Neural progenitor cell (in vitro differentiated cells): ENCODE data around the gene MRPS9. TPM values are rescaled to one million over a fixed set of nuclear protein-coding genes. Genes with fewer than 3 reads are reported as not detected.

ENCODE experiments used
- DNase-seq: peaks from one replicate; pipeline ENCODE4 v3.0.0-alpha.2; 2016; ENCODE audit warnings: low spot score
- H2AFZ ChIP-seq: fragments of 200-600 bp; sonication (generic); replicated peaks from 2 replicates; pipeline ENCODE4 v1.6.1; 2016; ENCODE audit warnings: antibody characterized with exemption
- H3F3A ChIP-seq: fragments of 200-600 bp; sonication (generic); 2 replicates; pipeline ENCODE4 v1.6.1; 2016; ENCODE audit warnings: antibody characterized with exemption, low read depth
- H3K27ac ChIP-seq: fragments of 200-600 bp; sonication (generic); 2 replicates; pipeline ENCODE4 v1.5.1; 2016; ENCODE audit warnings: mild to moderate bottlenecking
- H3K27me3 ChIP-seq: fragments of 200-600 bp; sonication (generic); 2 replicates; pipeline ENCODE4 v1.6.1; 2016; ENCODE audit warnings: mild to moderate bottlenecking, moderate library complexity
- H3K36me3 ChIP-seq: fragments of 200-600 bp; sonication (generic); 2 replicates; pipeline ENCODE4 v1.5.1; 2016
- H3K4me1 ChIP-seq: fragments of 200-600 bp; sonication (generic); 2 replicates; pipeline ENCODE4 v1.6.1; 2016; ENCODE audit warnings: mixed run types
- H3K4me2 ChIP-seq: fragments of 200-600 bp; sonication (generic); 2 replicates; pipeline ENCODE4 v1.6.1; 2016
- H3K4me3 ChIP-seq: fragments of 200-600 bp; sonication (generic); 2 replicates; pipeline ENCODE4 v1.5.1; 2016
- H3K79me2 ChIP-seq: fragments of 200-600 bp; sonication (generic); 2 replicates; pipeline ENCODE4 v1.6.1; 2016; ENCODE audit warnings: low read depth
- H3K9ac ChIP-seq: fragments of 200-600 bp; sonication (generic); 2 replicates; pipeline ENCODE4 v1.6.1; 2016
- H3K9me3 ChIP-seq: fragments of 200-600 bp; sonication (generic); 2 replicates; pipeline ENCODE4 v1.5.1; 2016; ENCODE audit warnings: low read depth
- H4K20me1 ChIP-seq: fragments of 200-600 bp; sonication (generic); 2 replicates; pipeline ENCODE4 v1.6.1; 2016; ENCODE audit warnings: low read depth
- H3K27ac Mint-ChIP-seq: 3 replicates; pipeline ENCODE4 v1.8.0; 2021; ENCODE audit warnings: mixed read lengths
- H3K27me3 Mint-ChIP-seq: 2 replicates; pipeline ENCODE4 v1.8.0; 2022; ENCODE audit warnings: low read depth, mild to moderate bottlenecking, inconsistent platforms, moderate library complexity, mixed read lengths; ENCODE audit not compliant: insufficient read depth
- H3K36me3 Mint-ChIP-seq: 3 replicates; pipeline ENCODE4 v1.8.0; 2021; ENCODE audit warnings: mixed read lengths
- H3K4me1 Mint-ChIP-seq: 3 replicates; pipeline ENCODE4 v1.8.0; 2021; ENCODE audit warnings: mixed read lengths
- H3K4me3 Mint-ChIP-seq: 3 replicates; pipeline ENCODE4 v1.8.0; 2021; ENCODE audit warnings: mild to moderate bottlenecking, moderate library complexity, mixed read lengths
- H3K9me3 Mint-ChIP-seq: 3 replicates; pipeline ENCODE4 v1.8.0; 2020; ENCODE audit warnings: mixed read lengths
- CTCF ChIP-seq: fragments of 200-600 bp; sonication (generic); IDR thresholded peaks from 2 replicates; pipeline ENCODE4 v1.5.1; 2017; ENCODE audit warnings: antibody characterized with exemption, mild to moderate bottlenecking
- EZH2 ChIP-seq: fragments of 200-600 bp; sonication (generic); IDR thresholded peaks from 2 replicates; pipeline ENCODE4 v1.6.1; 2017; ENCODE audit warnings: antibody characterized with exemption, mild to moderate bottlenecking, moderate library complexity
- EZH2phosphoT487 ChIP-seq: fragments of 200-600 bp; sonication (generic); IDR thresholded peaks from 2 replicates; pipeline ENCODE4 v1.6.1; 2017; ENCODE audit warnings: antibody characterized with exemption
- total RNA-seq: library from RNA; depleted of rRNA; stranded (reverse); fragments of >200 nt; gene quantifications from 2 replicates; pipeline ENCODE4 v1.2.3, GENCODE V29; 2015; ENCODE audit warnings: low replicate concordance

The MRPS9 gene
- total RNA-seq, 1 donor from 2014 or later = 78.0 TPM

GRCh38 chr2:105134081-105134480 lies 96.2 kb downstream of the MRPS9 start:
- H3K27me3 ChIP-seq = no peaks in the 10 kb centered on the region

GRCh38 chr2:105135436-105135835 lies 97.6 kb downstream of the MRPS9 start:
- DNase-seq = no peak
- no peak overlapping the region for H3K4me3 ChIP-seq
- no peaks in the 10 kb centered on the region for H3K36me3 ChIP-seq
- H3K27ac ChIP-seq = no peak overlapping the region
- no peaks in the 10 kb centered on the region for H3K9me3 ChIP-seq
- Mint-ChIP-seq H3K4me1 (peaks cover 4% of the 10 kb centered on the region), H3K27ac (no peak overlapping the region), H3K27me3 (peaks cover 5% of the 10 kb centered on the region), H3K4me3 (no peak overlapping the region), H3K9me3 (no peaks in the 10 kb centered on the region), H3K36me3 (no peaks in the 10 kb centered on the region)
- H3K27me3 ChIP-seq = no peaks in the 10 kb centered on the region
- H3K4me2 ChIP-seq = no peak overlapping the region
- no peaks in the 10 kb centered on the region for H3K4me1 ChIP-seq
- no peaks in the 10 kb centered on the region for H3K79me2 ChIP-seq
- no peaks in the 10 kb centered on the region for H3F3A ChIP-seq
- no peak overlapping the region for H3K9ac ChIP-seq
- TF ChIP-seq EZH2 (no peak), EZH2phosphoT487 (no peak), CTCF (no peak)
- H2AFZ ChIP-seq = no peak overlapping the region
- H4K20me1 ChIP-seq = no peaks in the 10 kb centered on the region

More at GRCh38 chr2:105134081-105134480, 96.2 kb downstream of the MRPS9 start:
- Histone ChIP-seq H3K9me3 (no peaks in the 10 kb centered on the region), H3K4me1 (no peaks in the 10 kb centered on the region), H3K4me3 (no peak overlapping the region), H3K4me2 (no peak overlapping the region), H3F3A (no peaks in the 10 kb centered on the region), H3K9ac (no peak overlapping the region), H3K79me2 (no peaks in the 10 kb centered on the region), H4K20me1 (no peaks in the 10 kb centered on the region), H3K27ac (no peak overlapping the region), H3K36me3 (no peaks in the 10 kb centered on the region), H2AFZ (no peak overlapping the region)
- H3K9me3 Mint-ChIP-seq = no peaks in the 10 kb centered on the region
- no peaks in the 10 kb centered on the region for H3K36me3 Mint-ChIP-seq
- H3K4me1 Mint-ChIP-seq = no peaks in the 10 kb centered on the region
- TF ChIP-seq CTCF = no peak
- no peak for TF ChIP-seq EZH2
- no peak for TF ChIP-seq EZH2phosphoT487
- H3K27me3 Mint-ChIP-seq = peaks cover 5% of the 10 kb centered on the region
- H3K4me3 Mint-ChIP-seq = no peak overlapping the region
- no peak overlapping the region for H3K27ac Mint-ChIP-seq
- no peak for DNase-seq

- H3F3A ChIP-seq = no peaks in the 10 kb centered on the region
- H3K4me1 ChIP-seq = no peaks in the 10 kb centered on the region
- H2AFZ ChIP-seq = no peak overlapping the region
- Mint-ChIP-seq H3K9me3 (no peaks in the 10 kb centered on the region), H3K36me3 (no peaks in the 10 kb centered on the region), H3K27ac (no peak overlapping the region), H3K4me3 (no peak overlapping the region), H3K4me1 (peaks cover 4% of the 10 kb centered on the region), H3K27me3 (peaks cover 5% of the 10 kb centered on the region)
- TF ChIP-seq EZH2phosphoT487 (no peak), EZH2 (no peak)
- no peak overlapping the region for H3K4me3 ChIP-seq
- H3K79me2 ChIP-seq = no peaks in the 10 kb centered on the region
- no peak overlapping the region for H3K9ac ChIP-seq
- H3K27ac ChIP-seq = no peak overlapping the region
- H3K9me3 ChIP-seq = no peaks in the 10 kb centered on the region
- no peak for DNase-seq
- no peaks in the 10 kb centered on the region for H3K27me3 ChIP-seq
- H4K20me1 ChIP-seq = no peaks in the 10 kb centered on the region
- no peak overlapping the region for H3K4me2 ChIP-seq
- no peaks in the 10 kb centered on the region for H3K36me3 ChIP-seq
These were observed 98.5 kb downstream of the MRPS9 start for GRCh38 chr2:105136394-105136793.

- H3K4me3 Mint-ChIP-seq = no peak overlapping the region
- H3F3A ChIP-seq = peaks cover 14% of the 10 kb centered on the region
- H3K36me3 Mint-ChIP-seq = no peaks in the 10 kb centered on the region
- no peaks in the 10 kb centered on the region for H3K9me3 ChIP-seq
- H3K4me1 ChIP-seq = no peaks in the 10 kb centered on the region
- DNase-seq = no peak
- H3K9ac ChIP-seq = no peak overlapping the region
- H3K27ac ChIP-seq = no peak overlapping the region
- H3K79me2 ChIP-seq = no peaks in the 10 kb centered on the region
- H3K4me1 Mint-ChIP-seq = peaks cover 4% of the 10 kb centered on the region
- no peak overlapping the region for H3K27ac Mint-ChIP-seq
- no peak overlapping the region for H2AFZ ChIP-seq
- TF ChIP-seq EZH2 = no peak
- TF ChIP-seq EZH2phosphoT487 = no peak
- TF ChIP-seq CTCF = no peak
- H3K4me2 ChIP-seq = no peak overlapping the region
- H3K27me3 Mint-ChIP-seq = peaks cover 8% of the 10 kb centered on the region
- peaks cover 8% of the 10 kb centered on the region for H3K27me3 ChIP-seq
- H3K4me3 ChIP-seq = no peak overlapping the region
- no peaks in the 10 kb centered on the region for H3K9me3 Mint-ChIP-seq
- no peaks in the 10 kb centered on the region for H3K36me3 ChIP-seq
- H4K20me1 ChIP-seq = no peaks in the 10 kb centered on the region
These were observed 100.8 kb downstream of the MRPS9 start for GRCh38 chr2:105138643-105139042.
